K562 (cell line): ENCODE data around the gene KRTAP10-9.

ENCODE experiments used
- ADNP ChIP-seq: fragments of 200-800 bp; sonication (Bioruptor generic); IDR thresholded peaks from 2 replicates; pipeline ENCODE4 v1.6.1; 2016; ENCODE audit warnings: missing genetic modification characterization, missing compliant biosample characterization
- CCAR2 ChIP-seq: fragments of 200-400 bp; formaldehyde crosslinking; IDR thresholded peaks from 2 replicates; pipeline ENCODE4 v1.6.1; 2017; ENCODE audit warnings: mild to moderate bottlenecking, low read depth, low read length
- CREB3 ChIP-seq: fragments of 450-650 bp; conservative IDR thresholded peaks from 2 replicates; pipeline ENCODE4 v1.6.1; 2016; ENCODE audit warnings: missing genetic modification characterization, low read depth, mild to moderate bottlenecking, missing compliant biosample characterization, moderate library complexity

- no peak for TF ChIP-seq ADNP (tag)
- TF ChIP-seq CCAR2 = no peak
- no peak for TF ChIP-seq CREB3 (tag)
These were observed 44.8 kb upstream of the KRTAP10-9 start for GRCh38 chr21:44582055-44582454.
